ENCODE data around the gene AOAH. TPM values are rescaled to one million over a fixed set of nuclear protein-coding genes. Genes with fewer than 3 reads are reported as not detected.

AOAH gene, protein sequence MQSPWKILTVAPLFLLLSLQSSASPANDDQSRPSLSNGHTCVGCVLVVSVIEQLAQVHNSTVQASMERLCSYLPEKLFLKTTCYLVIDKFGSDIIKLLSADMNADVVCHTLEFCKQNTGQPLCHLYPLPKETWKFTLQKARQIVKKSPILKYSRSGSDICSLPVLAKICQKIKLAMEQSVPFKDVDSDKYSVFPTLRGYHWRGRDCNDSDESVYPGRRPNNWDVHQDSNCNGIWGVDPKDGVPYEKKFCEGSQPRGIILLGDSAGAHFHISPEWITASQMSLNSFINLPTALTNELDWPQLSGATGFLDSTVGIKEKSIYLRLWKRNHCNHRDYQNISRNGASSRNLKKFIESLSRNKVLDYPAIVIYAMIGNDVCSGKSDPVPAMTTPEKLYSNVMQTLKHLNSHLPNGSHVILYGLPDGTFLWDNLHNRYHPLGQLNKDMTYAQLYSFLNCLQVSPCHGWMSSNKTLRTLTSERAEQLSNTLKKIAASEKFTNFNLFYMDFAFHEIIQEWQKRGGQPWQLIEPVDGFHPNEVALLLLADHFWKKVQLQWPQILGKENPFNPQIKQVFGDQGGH
- total RNA-seq: 10 to 100 TPM; 17.7 to 18.0 TPM

DNA sequence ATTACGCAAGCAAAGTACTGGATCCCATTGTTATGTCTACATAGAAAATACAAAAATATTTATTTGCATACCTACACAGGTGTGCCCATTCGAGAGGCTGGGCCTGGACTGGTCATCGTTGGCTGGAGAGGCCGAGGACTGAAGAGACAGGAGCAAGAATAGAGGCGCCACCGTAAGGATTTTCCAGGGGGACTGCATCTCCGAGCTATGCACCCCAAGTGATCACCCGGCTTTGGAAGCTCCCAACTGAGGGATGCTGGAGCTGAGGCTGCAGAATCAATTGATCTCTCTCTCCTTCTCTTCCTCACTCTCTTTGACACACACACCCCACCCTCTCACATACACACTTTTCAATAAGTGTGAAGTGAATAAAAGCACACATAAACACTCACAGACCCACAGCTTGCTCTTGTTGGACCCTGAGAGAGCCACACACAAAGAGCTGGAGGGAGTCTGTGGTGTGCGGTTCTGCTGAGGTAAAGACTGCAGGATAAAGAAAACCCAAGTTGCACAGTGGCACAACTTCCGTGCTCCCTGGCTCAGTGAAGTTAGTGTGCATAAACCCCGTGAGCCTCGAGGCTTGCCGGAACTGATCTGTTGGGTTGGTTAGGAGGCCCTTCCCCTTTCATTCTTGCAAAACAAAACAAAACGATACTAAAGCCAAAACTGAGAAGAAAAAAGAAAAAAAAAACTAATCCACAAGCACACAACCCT, at the start of gene AOAH:
TSS of gene AOAH (minus strand) at position 544 of the 714 bp plus-strand sequence. CDS start at position 198, 346 bp downstream.
- POLR2A ChIA-PET: interaction anchor here (0.6 to 1.6 kb wide), 4 partner anchors 11 to 140 kb away, joined by 3 to 5 read pairs (median 4); no protein-coding TSS in a partner anchor
- Mint-ChIP-seq H3K9me3 (ENCODE audit: insufficient read depth) (peaks cover 4% of the 10 kb centered on the region), H3K27me3 (ENCODE audit: low read depth) (no peaks in the 10 kb centered on the region), H3K4me3 (peak within 1 kb of the TSS; percentile 77), H3K4me1 (ENCODE audit: low read depth) (peaks cover 82% of the 10 kb centered on the region), H3K27ac (peak within 1 kb of the TSS; percentile 91), H3K36me3 (ENCODE audit: low read depth) (peaks cover 28% of the 10 kb centered on the region)
- CTCF ChIA-PET: interaction anchor here (1.0 to 1.9 kb wide), 6 partner anchors 24 to 335 kb away, joined by 3 to 7 read pairs (median 3); no protein-coding TSS in a partner anchor
- peak; percentile 94 for DNase-seq
- ATAC-seq: peak; percentile 95

DNA sequence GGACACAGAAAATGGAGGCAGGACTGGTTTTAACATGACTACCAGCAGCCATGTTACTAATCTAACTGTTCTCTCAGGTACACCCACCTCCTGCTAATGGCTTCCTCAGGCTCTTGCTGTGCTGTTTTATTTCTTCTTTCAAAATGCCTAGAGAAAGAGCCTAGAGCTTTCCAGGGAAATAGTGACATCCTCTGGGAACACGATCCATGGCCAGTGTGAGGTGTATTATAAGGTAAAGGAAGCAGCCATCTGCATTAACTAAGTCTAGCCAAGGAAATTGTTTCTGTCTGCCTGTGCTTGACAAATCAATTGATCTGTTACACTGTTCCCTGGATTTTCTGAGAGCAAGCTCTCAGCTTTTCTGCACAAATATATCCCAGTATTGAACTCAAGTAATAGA, 42.2 kb upstream of the AOAH start:
- no peaks in the 10 kb centered on the region for H3K9me3 Mint-ChIP-seq (ENCODE audit: insufficient read depth)
- no peaks in the 10 kb centered on the region for H3K27me3 Mint-ChIP-seq (ENCODE audit: low read depth)
- ChIA-PET CTCF (interaction anchor here (1.0 to 1.4 kb wide), 4 partner anchors 12 to 416 kb away, joined by 3 to 5 read pairs (median 3); no protein-coding TSS in a partner anchor), POLR2A (interaction anchor here (1.2 to 1.3 kb wide), 3 partner anchors 9 to 12 kb away, joined by 3 to 4 read pairs (median 3); no protein-coding TSS in a partner anchor)
- no peak overlapping the region for H3K27ac Mint-ChIP-seq
- peaks cover 2% of the 10 kb centered on the region for H3K36me3 Mint-ChIP-seq (ENCODE audit: low read depth)
- no peak for DNase-seq
- peaks cover 46% of the 10 kb centered on the region for H3K4me1 Mint-ChIP-seq (ENCODE audit: low read depth)
- no peak overlapping the region for H3K4me3 Mint-ChIP-seq
- ATAC-seq: no peak

DNA sequence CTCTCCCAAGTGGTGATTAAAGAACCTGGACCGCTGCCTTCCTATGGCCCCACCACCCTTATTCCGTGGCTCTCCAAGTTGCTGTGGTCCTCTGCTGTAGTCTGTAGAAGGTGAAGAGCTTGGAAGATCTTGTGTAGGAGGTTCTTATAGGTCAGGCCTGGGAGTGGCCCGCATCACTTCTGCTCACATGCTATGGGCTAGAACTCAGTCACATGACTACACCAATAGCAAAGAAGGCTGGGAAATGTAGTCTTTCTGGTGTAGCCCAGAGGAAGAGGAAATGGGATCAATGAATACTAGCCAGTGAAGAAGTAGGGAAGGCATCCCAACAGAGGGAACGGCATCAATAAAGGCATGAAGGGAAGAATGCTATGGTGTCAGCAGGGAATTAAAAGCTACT, 41.3 kb upstream of the AOAH start:
- Mint-ChIP-seq H3K36me3 (ENCODE audit: low read depth) (peaks cover 2% of the 10 kb centered on the region), H3K27me3 (ENCODE audit: low read depth) (no peaks in the 10 kb centered on the region), H3K9me3 (ENCODE audit: insufficient read depth) (no peaks in the 10 kb centered on the region), H3K4me3 (no peak overlapping the region), H3K27ac (peak overlapping the region; percentile 19), H3K4me1 (ENCODE audit: low read depth) (peaks cover 46% of the 10 kb centered on the region)
- POLR2A ChIA-PET: interaction anchor here (1.3 kb wide), 1 partner anchor 8 kb away, joined by 4 read pairs; no protein-coding TSS in a partner anchor
- DNase-seq (no peak), ATAC-seq (peak; percentile 42)
- CTCF ChIA-PET: interaction anchor here (1.2 to 1.8 kb wide), 3 partner anchors 14 to 95 kb away, joined by 3 to 5 read pairs (median 5); no protein-coding TSS in a partner anchor

DNA sequence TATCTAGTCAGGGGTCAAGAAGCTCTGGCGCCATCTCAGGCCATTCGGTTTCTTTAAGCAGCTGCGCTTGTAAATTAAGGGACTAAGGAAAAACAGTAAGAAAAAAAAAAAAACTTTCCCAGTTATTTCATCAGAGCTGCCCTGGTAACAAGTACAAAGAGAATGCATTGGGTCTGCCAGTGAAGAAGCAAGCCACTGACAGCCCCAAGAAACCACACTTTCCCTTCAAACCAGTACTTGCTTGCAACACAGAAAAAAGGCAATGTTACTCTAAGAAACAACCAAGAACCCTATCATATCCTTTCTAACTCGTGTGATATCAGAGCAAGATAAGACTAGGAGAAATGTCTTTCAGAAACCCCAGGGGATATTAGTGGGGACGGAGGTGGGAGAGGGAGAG, 40.6 kb upstream of the AOAH start:
- no peaks in the 10 kb centered on the region for H3K9me3 Mint-ChIP-seq (ENCODE audit: insufficient read depth)
- no peak overlapping the region for H3K4me3 Mint-ChIP-seq
- no peaks in the 10 kb centered on the region for H3K27me3 Mint-ChIP-seq (ENCODE audit: low read depth)
- POLR2A ChIA-PET: interaction anchor here (1.0 kb wide), 1 partner anchor 13 kb away, joined by 3 read pairs; no protein-coding TSS in a partner anchor
- H3K27ac Mint-ChIP-seq: peak overlapping the region; percentile 43
- CTCF ChIA-PET: interaction anchor here (1.1 to 2.4 kb wide), 6 partner anchors 9 to 124 kb away, joined by 3 to 6 read pairs (median 4); no protein-coding TSS in a partner anchor
- peaks cover 45% of the 10 kb centered on the region for H3K4me1 Mint-ChIP-seq (ENCODE audit: low read depth)
- DNase-seq: no peak
- peaks cover 2% of the 10 kb centered on the region for H3K36me3 Mint-ChIP-seq (ENCODE audit: low read depth)
- ATAC-seq: peak; percentile 49

DNA sequence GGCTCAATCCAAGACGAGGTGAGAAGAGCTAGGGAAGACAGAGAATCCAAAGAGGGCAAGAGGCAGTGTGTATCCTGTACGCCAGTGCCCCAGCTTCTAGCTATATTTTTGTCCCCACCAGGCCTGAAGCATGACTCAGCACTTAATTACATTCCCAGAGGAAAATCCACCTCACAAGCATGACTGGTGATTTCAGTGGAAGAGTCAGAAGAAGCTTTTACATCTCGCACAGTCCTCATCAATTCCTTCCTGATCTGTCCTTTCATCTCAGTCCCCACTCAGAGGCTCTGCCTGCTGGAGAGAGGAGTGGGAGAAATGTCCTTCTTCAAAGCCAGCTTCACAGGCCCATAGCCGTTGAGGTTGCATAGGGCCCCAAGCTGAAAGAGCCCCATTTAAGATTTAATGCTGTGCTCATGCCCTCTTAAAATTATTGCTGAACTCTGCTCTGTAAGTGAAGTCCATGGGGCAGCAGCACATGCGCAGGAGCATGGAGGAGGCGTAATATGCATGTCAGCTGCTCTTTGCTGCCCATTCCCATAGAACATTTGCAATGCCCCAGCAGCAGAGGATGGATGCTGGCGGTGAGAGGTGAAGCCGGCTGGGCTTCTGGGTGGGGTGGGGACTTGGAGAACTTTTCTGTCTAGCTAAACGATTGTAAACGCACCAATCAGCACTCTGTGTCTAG, 39.0 kb upstream of the AOAH start:
- H3K4me1 Mint-ChIP-seq (ENCODE audit: low read depth): peaks cover 33% of the 10 kb centered on the region
- no peak overlapping the region for H3K27ac Mint-ChIP-seq
- no peaks in the 10 kb centered on the region for H3K27me3 Mint-ChIP-seq (ENCODE audit: low read depth)
- no peak for ATAC-seq
- no peak overlapping the region for H3K4me3 Mint-ChIP-seq
- CTCF ChIA-PET: interaction anchor here (1.1 to 2.4 kb wide), 4 partner anchors 12 to 85 kb away, joined by 3 to 6 read pairs (median 4); no protein-coding TSS in a partner anchor
- H3K36me3 Mint-ChIP-seq (ENCODE audit: low read depth): peaks cover 2% of the 10 kb centered on the region
- POLR2A ChIA-PET: no interaction called here
- no peaks in the 10 kb centered on the region for H3K9me3 Mint-ChIP-seq (ENCODE audit: insufficient read depth)
- no peak for DNase-seq

DNA sequence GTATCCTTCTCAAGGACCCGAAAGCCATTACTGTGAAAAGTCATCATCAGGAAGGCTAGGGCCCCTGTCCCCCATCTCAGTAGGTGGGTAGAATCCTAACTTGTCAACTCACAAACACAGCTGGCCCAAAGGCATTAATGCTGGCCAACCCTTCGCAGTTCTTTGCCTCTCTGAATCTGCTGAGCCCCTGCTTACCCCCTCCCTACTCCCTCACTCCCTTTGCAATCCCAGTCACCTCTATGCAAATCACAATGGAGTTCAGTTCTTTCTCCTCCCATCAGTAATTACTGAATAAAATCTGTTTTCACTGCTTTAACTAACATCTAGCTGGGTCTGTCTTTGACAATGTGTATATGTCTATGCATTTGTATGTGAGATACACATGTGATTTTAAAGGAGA, 38.1 kb upstream of the AOAH start:
- CTCF ChIA-PET: interaction anchor here (1.1 to 1.5 kb wide), 3 partner anchors 11 to 35 kb away, joined by 3 to 5 read pairs (median 3); no protein-coding TSS in a partner anchor
- no peak for DNase-seq
- Mint-ChIP-seq H3K27me3 (ENCODE audit: low read depth) (no peaks in the 10 kb centered on the region), H3K36me3 (ENCODE audit: low read depth) (peaks cover 2% of the 10 kb centered on the region), H3K9me3 (ENCODE audit: insufficient read depth) (no peaks in the 10 kb centered on the region), H3K27ac (no peak overlapping the region), H3K4me1 (ENCODE audit: low read depth) (peaks cover 33% of the 10 kb centered on the region), H3K4me3 (no peak overlapping the region)
- ATAC-seq: no peak
- POLR2A ChIA-PET: no interaction called here

DNA sequence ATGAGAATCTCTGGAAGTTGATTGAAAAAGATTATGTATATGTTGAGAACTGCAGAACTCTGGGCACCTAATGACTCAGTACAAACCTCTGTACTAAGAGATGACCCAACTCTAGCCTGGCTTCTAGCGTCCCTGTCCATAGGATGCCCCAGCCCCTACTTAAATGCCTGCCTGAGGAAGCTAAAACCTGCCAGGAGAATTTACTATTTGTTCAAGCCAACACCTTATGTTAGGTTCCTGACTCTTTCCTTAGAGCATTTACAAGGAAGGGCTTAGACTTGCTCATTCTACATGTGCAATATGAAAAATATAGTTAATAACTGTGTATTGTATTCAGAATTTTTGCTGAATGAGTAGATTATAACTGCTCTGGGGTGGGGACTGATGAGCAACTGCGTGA, 37.5 kb upstream of the AOAH start:
- Mint-ChIP-seq H3K9me3 (ENCODE audit: insufficient read depth) (no peaks in the 10 kb centered on the region), H3K27ac (no peak overlapping the region), H3K4me1 (ENCODE audit: low read depth) (peaks cover 31% of the 10 kb centered on the region), H3K36me3 (ENCODE audit: low read depth) (peaks cover 2% of the 10 kb centered on the region), H3K4me3 (no peak overlapping the region), H3K27me3 (ENCODE audit: low read depth) (no peaks in the 10 kb centered on the region)
- ATAC-seq (no peak), DNase-seq (no peak)
- ChIA-PET CTCF (interaction anchor here (1.1 to 1.5 kb wide), 2 partner anchors 10 to 35 kb away, joined by 3 to 5 read pairs; no protein-coding TSS in a partner anchor), POLR2A (no interaction called here)

DNA sequence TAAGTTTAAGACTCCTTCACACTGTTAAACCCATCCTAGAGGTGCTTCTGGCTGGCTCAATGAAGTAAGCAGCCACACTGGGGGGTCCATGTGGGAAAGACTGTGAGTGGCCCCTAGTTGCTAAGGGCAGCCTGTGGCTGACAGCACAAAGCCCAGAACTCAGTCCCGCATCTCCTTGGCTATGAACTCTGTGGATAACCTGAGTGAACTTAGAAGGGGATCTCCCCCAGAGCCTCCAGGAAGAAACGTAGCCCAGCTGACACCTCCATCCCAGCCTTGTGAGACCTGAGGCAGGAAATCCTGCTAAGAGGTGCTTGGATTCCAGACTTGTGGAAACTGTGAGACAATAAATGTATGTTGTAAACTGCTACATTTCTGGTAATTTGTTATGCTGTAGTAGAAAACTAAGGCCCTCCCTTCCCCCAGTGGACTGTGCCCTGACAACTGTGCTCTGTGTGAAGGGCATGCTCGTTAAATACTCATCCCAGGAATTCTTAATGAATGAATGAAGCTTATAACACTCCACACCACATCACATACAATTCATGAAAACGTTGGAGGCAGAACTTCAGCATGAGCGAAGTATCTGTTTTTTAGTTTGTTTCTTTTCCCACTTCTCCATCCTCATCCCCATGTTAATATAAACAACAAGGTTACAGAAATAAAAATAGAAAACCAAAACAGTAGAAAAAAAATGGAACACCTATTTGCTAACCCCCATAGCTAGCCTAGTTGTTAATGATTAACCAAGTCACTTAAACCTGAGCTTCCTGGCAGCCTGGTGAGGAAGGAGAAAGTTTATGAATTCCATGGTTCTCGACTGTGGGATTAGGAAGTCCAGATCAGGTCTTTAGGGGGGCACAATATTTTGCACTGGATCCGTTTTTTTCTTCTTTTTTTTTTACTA, 36.8 kb upstream of the AOAH start:
- H3K36me3 Mint-ChIP-seq (ENCODE audit: low read depth): peaks cover 2% of the 10 kb centered on the region
- ChIA-PET POLR2A (no interaction called here), CTCF (interaction anchor here (1.5 kb wide), 1 partner anchor 34 kb away, joined by 5 read pairs; no protein-coding TSS in a partner anchor)
- no peak overlapping the region for H3K27ac Mint-ChIP-seq
- no peaks in the 10 kb centered on the region for H3K27me3 Mint-ChIP-seq (ENCODE audit: low read depth)
- no peak for DNase-seq
- peaks cover 23% of the 10 kb centered on the region for H3K4me1 Mint-ChIP-seq (ENCODE audit: low read depth)
- H3K9me3 Mint-ChIP-seq (ENCODE audit: insufficient read depth): no peaks in the 10 kb centered on the region
- no peak for ATAC-seq
- H3K4me3 Mint-ChIP-seq: no peak overlapping the region

DNA sequence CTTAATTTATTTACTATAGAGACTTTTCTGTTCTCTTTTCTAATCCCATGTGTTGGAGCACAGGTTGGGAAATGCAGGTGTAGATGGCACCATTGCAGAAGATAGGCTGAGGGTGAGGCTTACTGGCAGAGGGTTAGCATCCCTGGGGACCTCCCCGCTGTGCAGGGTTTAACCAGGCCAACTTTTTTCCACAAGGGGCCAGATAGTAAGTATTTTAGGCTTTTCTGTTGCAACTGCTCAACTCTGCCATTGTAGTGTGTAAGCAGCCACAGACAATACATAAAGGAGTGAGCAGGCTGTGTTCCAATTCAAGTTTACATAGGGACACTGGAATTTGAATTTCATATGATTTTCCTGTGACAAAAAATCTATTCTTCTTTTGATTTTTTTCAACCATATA, 34.6 kb upstream of the AOAH start:
- Mint-ChIP-seq H3K4me3 (no peak overlapping the region), H3K4me1 (ENCODE audit: low read depth) (peaks cover 3% of the 10 kb centered on the region), H3K36me3 (ENCODE audit: low read depth) (no peaks in the 10 kb centered on the region), H3K27me3 (ENCODE audit: low read depth) (peaks cover 4% of the 10 kb centered on the region), H3K9me3 (ENCODE audit: insufficient read depth) (no peaks in the 10 kb centered on the region), H3K27ac (no peak overlapping the region)
- ATAC-seq (no peak), DNase-seq (no peak)
- POLR2A ChIA-PET: no interaction called here
- CTCF ChIA-PET: interaction anchor here (0.7 to 1.3 kb wide), 2 partner anchors 8 to 11 kb away, joined by 3 read pairs; no protein-coding TSS in a partner anchor

DNA sequence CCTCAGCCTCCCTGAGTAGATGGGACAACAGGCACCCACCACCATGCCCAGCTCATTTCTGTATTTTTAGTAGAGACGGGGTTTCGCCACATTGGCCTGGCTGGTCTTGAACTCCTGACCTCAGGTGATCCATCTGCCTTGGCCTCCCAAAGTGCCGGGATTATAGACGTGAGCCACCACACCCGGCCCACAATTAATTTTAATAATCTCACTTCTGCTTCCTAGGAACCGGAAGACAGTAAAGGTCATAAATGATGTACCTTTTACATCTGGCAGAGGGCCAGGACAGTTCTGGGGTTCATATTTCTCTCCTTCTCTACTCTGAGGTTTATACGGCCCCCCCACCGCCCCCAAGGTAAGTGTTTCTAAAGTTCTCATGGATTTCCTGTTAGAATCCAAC, 31.2 kb upstream of the AOAH start:
- Mint-ChIP-seq H3K27me3 (ENCODE audit: low read depth) (peaks cover 4% of the 10 kb centered on the region), H3K9me3 (ENCODE audit: insufficient read depth) (peaks cover 6% of the 10 kb centered on the region), H3K36me3 (ENCODE audit: low read depth) (peaks cover 6% of the 10 kb centered on the region), H3K4me3 (no peak overlapping the region), H3K27ac (no peak overlapping the region), H3K4me1 (ENCODE audit: low read depth) (peaks cover 3% of the 10 kb centered on the region)
- DNase-seq (no peak), ATAC-seq (no peak)
- ChIA-PET POLR2A (no interaction called here), CTCF (interaction anchor here (1.0 to 2.8 kb wide), 2 partner anchors 8 to 85 kb away, joined by 3 to 6 read pairs; no protein-coding TSS in a partner anchor)

All from activated CD8-positive, alpha-beta T cell treated with anti-CD3 and anti-CD28 coated beads, Interleukin-2, amount 10 ng/mL, durations not matched to agents 7 days and 5 days (primary cell).